ENCODE data around the gene GTF2H4. TPM values are rescaled to one million over a fixed set of nuclear protein-coding genes. Genes with fewer than 3 reads are reported as not detected.
"Not testable (repeated sequence)": the region's sequence is repeated elsewhere in the genome, so short reads cannot be mapped to it uniquely, and the experiment has no call there.

The GTF2H4 gene
- total RNA-seq, 1 donor from 2014 or later = 23.0 TPM

GRCh38 chr6:30908700-30909099 lies 693 bp downstream of the GTF2H4 start:
- Histone ChIP-seq H3K4me1 (peaks cover 20% of the 10 kb centered on the region), H3K36me3 (peaks cover 23% of the 10 kb centered on the region), H3K4me3 (peak overlapping the region; percentile 92), H3K9me3 (replicated peaks) (no peaks in the 10 kb centered on the region), H3K27ac (replicated peaks) (no peak overlapping the region), H3K27me3 (ENCODE audit: low read depth) (no peaks in the 10 kb centered on the region)
- no peak for DNase-seq
- TF ChIP-seq, protein P1, sequence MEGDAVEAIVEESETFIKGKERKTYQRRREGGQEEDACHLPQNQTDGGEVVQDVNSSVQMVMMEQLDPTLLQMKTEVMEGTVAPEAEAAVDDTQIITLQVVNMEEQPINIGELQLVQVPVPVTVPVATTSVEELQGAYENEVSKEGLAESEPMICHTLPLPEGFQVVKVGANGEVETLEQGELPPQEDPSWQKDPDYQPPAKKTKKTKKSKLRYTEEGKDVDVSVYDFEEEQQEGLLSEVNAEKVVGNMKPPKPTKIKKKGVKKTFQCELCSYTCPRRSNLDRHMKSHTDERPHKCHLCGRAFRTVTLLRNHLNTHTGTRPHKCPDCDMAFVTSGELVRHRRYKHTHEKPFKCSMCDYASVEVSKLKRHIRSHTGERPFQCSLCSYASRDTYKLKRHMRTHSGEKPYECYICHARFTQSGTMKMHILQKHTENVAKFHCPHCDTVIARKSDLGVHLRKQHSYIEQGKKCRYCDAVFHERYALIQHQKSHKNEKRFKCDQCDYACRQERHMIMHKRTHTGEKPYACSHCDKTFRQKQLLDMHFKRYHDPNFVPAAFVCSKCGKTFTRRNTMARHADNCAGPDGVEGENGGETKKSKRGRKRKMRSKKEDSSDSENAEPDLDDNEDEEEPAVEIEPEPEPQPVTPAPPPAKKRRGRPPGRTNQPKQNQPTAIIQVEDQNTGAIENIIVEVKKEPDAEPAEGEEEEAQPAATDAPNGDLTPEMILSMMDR (IDR thresholded peaks at IDR 0.05; ENCODE audit: borderline replicate concordance) = no peak
- intact Hi-C loops (cut with micrococcal nuclease) = no loop called here

GRCh38 chr6:30910473-30910872 lies 2.5 kb downstream of the GTF2H4 start:
- Histone ChIP-seq H3K4me1 (peaks cover 35% of the 10 kb centered on the region), H3K36me3 (peaks cover 23% of the 10 kb centered on the region)
- H3K9me3 ChIP-seq (replicated peaks); H3K4me3 ChIP-seq; DNase-seq; H3K27ac ChIP-seq (replicated peaks); intact Hi-C loops (cut with micrococcal nuclease); H3K27me3 ChIP-seq (ENCODE audit: low read depth): not testable (repeated sequence)

DNA sequence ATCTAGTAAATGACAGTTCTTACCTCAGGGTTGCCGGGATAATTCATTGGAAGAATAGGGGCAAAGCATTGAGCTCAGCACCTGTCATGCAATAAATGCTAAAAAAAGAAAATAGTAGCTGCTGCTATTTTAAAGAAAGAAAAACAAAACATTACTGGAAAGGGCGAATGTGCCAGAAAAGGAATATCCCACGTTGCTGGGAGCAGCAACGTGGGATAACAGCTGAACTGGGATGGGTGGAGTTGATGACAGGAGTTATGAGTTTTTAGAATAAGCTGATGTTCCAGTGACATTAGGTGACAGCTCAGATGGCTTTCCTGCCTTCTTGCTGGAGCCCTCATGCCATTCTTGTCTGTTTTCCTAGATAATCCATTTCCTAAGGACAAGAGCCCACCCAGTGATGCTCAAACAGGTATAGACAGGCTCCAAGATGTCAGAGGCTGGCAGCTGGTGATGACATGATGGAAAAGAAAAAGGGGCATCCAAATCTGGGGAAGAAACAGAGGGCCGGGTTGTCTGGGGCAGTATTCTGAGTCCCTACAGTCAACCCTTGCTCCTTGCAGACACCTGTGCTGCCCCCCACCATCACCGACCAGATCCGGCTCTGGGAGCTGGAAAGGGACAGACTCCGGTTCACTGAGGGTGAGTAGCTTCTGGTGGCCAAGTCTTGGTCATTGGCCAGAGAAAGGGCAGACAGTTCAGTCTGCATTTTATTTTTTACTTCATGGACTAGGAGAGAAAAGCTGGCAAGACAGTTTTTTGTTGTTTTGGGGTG lies 4.9 kb downstream of the GTF2H4 start:
- Histone ChIP-seq H3K36me3 (peaks cover 36% of the 10 kb centered on the region), H3K4me1 (peaks cover 40% of the 10 kb centered on the region), H3K27me3 (ENCODE audit: low read depth) (no peaks in the 10 kb centered on the region), H3K4me3 (no peak overlapping the region), H3K27ac (replicated peaks) (peak overlapping the region; percentile 95), H3K9me3 (replicated peaks) (no peaks in the 10 kb centered on the region)
- TF ChIP-seq, protein P1 (IDR thresholded peaks at IDR 0.05; ENCODE audit: borderline replicate concordance) = no peak
- intact Hi-C loops (cut with micrococcal nuclease) = no loop called here
- no peak for DNase-seq

- peaks cover 42% of the 10 kb centered on the region for H3K36me3 ChIP-seq
- intact Hi-C loops (cut with micrococcal nuclease) = no loop called here
- TF ChIP-seq, protein P1 (IDR thresholded peaks at IDR 0.05; ENCODE audit: borderline replicate concordance) = no peak
- H3K4me1 ChIP-seq = peaks cover 33% of the 10 kb centered on the region
- H3K4me3 ChIP-seq = peak overlapping the region; percentile 74
- H3K27ac ChIP-seq (replicated peaks) = peak overlapping the region; percentile 95
- DNase-seq = no peak
- H3K27me3 ChIP-seq (ENCODE audit: low read depth) = no peaks in the 10 kb centered on the region
- no peaks in the 10 kb centered on the region for H3K9me3 ChIP-seq (replicated peaks)
These were observed 5.7 kb downstream of the GTF2H4 start for GRCh38 chr6:30913721-30914075.

- H3K4me1 ChIP-seq = peaks cover 28% of the 10 kb centered on the region
- no peaks in the 10 kb centered on the region for H3K27me3 ChIP-seq (ENCODE audit: low read depth)
- H3K4me3 ChIP-seq = peak within 1 kb of the TSS; percentile 74
- peak within 1 kb of the TSS; percentile 95 for H3K27ac ChIP-seq (replicated peaks)
- TF ChIP-seq, protein P1 (IDR thresholded peaks at IDR 0.05; ENCODE audit: borderline replicate concordance) = peak; percentile 54
- no peaks in the 10 kb centered on the region for H3K9me3 ChIP-seq (replicated peaks)
- peaks cover 46% of the 10 kb centered on the region for H3K36me3 ChIP-seq
- intact Hi-C loops (cut with micrococcal nuclease) = no loop called here
- DNase-seq = peak; percentile 91
These were observed 6.3 kb downstream of the GTF2H4 start, which contains the start of gene VARS2 for GRCh38 chr6:30914076-30914853. Gene VARS2, plus strand, starts transcription at chr6:30914238. Its CDS starts 599 bp downstream, at chr6:30914837.

All from left ventricle myocardium inferior (tissue), 1 donor.